ENCODE results near the gene ZSCAN10. TPM values are rescaled to one million over a fixed set of nuclear protein-coding genes. Genes with fewer than 3 reads are reported as not detected.
A peak's percentile ranks its signal among the peaks of the same experiment; 100 is the strongest.

The ZSCAN10 gene
- total and polyA plus RNA-seq, 8 donors: not detected

DNA sequence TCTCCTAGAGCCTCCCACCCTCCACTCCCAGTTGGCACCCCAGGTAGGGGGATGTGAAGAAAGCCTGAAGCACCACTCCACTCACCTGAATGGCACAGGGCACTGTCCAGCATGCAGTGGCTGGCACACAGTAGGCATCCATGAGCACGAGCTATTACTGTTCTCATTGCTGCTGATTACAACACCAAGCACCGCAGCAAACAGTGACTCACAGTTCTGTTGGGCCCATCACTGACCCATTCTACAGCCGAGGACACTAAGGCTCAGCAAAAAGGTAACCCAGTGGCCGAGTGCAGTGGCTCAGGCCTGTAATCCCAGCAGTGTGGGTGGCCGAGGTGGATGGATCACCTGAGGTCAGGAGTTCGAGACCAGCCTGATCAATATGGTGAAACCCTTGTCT, 2.7 kb downstream of the ZSCAN10 start:
- no peak for TF ChIP-seq EP300 (IDR thresholded peaks at IDR 0.05)
- TF ChIP-seq POLR2AphosphoS5 (IDR thresholded peaks at IDR 0.05): no peak
- TF ChIP-seq, protein P1, sequence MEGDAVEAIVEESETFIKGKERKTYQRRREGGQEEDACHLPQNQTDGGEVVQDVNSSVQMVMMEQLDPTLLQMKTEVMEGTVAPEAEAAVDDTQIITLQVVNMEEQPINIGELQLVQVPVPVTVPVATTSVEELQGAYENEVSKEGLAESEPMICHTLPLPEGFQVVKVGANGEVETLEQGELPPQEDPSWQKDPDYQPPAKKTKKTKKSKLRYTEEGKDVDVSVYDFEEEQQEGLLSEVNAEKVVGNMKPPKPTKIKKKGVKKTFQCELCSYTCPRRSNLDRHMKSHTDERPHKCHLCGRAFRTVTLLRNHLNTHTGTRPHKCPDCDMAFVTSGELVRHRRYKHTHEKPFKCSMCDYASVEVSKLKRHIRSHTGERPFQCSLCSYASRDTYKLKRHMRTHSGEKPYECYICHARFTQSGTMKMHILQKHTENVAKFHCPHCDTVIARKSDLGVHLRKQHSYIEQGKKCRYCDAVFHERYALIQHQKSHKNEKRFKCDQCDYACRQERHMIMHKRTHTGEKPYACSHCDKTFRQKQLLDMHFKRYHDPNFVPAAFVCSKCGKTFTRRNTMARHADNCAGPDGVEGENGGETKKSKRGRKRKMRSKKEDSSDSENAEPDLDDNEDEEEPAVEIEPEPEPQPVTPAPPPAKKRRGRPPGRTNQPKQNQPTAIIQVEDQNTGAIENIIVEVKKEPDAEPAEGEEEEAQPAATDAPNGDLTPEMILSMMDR (IDR thresholded peaks at IDR 0.05): no peak
- TF ChIP-seq POLR2A (IDR thresholded peaks at IDR 0.05): no peak
- Histone ChIP-seq H3K9me3 (no peaks in the 10 kb centered on the region), H3K36me3 (no peaks in the 10 kb centered on the region), H3K4me3 (no peak overlapping the region), H3K4me1 (peaks cover 16 to 26% (median 21%) of the 10 kb centered on the region in 4 donors), H3K27ac (no peak overlapping the region), H3K27me3 (peaks cover 0 to 54% (median 8%) of the 10 kb centered on the region in 3 donors)
- no peak for DNase-seq
- 68 to 84% (median 81%) methylated on average over 4 to 6 of the region's 6 CpGs for WGBS, 5 donors
- intact Hi-C loops (cut with DNase I; ENCODE audit: low total_unique reads): no loop called here

DNA sequence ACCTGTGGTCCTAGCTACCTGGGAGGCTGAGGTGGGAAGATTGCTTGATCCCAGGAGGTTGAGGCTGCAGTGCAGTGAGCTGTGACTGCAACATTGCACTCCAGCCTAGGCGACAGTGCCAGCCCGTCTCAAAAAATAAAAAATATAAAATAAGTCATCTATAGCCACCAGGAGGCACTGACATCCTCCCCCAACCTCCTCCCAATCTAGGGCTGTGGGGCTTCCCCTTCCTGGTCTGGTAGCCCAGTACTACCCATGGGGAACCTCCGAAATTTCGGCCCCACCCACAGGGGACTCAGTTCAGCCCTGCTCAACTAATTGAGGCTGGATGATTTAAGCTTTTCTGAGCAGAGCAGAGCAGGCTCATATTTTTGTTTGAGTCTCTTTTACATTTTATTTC, 3.2 kb downstream of the ZSCAN10 start:
- TF ChIP-seq POLR2A (IDR thresholded peaks at IDR 0.05): no peak
- TF ChIP-seq, protein P1 (IDR thresholded peaks at IDR 0.05): peak in 1 of 7 experiments; percentile 8
- H3K27ac ChIP-seq: no peak overlapping the region
- intact Hi-C loops (cut with DNase I; ENCODE audit: low total_unique reads): no loop called here

DNA sequence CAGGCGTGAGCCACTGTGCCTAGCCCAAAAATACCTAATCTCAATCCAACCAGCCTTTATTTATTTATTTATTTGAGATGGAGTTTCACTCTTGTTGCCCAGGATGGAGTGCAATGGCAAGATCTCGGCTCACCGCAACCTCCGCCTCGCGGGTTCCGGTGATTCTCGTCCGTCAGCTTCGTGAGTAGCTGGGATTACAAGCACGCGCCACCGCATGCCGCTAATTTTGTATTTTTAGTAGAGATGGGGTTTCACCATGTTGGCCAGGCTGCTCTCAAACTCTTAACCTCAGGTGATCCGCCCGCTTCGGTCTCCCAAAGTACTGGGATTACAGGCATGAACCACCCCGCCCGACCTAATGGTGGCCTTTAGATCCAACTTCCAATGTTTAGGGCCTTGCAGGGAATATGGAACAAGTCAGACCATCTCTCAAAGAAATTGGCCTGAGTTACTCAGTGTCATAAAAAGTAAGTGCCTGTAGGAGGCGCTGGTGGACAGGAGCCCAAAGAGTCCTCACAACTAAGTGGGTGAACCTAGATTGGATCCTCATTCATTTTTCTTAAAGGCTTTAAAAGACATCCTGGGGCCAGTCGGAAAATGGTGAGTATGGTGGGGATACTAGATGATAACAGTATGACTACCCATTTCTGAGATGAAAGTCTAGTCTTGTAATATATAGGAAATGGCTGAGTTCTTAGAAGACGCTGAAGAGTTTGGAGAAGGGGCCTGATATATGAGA, 4.6 kb downstream of the ZSCAN10 start:
- intact Hi-C loops (cut with DNase I; ENCODE audit: low total_unique reads): no loop called here
- WGBS, 5 donors: 84 to 89% (median 85%) methylated on average over 22 of the region's 22 CpGs

More for the DNA sequence above, 3.2 kb downstream of the ZSCAN10 start:
- no peak for DNase-seq
- 18 to 38% (median 24%) methylated on average over 4 of the region's 4 CpGs for WGBS, 5 donors
- peaks cover 13 to 21% (median 17%) of the 10 kb centered on the region in 4 donors for H3K4me1 ChIP-seq
- no peaks in the 10 kb centered on the region for H3K36me3 ChIP-seq
- H3K4me3 ChIP-seq: no peak overlapping the region
- peaks cover 0 to 50% (median 8%) of the 10 kb centered on the region in 3 donors for H3K27me3 ChIP-seq
- H3K9me3 ChIP-seq: no peaks in the 10 kb centered on the region

DNA sequence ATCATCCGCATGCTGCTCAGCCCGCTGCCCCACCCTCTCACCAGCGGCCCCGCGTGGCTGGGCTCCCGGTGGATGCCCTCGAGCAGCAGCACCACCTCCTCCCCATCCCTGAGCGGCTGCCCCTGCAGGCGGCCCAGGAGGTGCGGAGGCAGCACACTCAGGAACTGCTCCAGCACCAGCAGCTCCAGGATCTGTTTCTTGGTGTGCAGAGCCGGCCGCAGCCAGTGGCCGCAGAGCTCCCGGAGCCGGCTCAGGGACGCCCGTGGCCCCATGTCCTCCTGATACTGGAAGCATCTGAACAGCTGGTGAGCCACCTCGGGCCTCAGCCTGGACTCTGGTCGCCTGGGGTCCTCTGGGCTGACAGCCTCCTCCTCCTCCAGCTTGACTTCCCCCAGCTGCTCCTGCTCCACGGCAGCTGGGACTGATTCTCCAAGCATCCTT, 6.6 kb downstream of the ZSCAN10 start:
- H3K27me3 ChIP-seq: peaks cover 0 to 32% (median 8%) of the 10 kb centered on the region in 3 donors
- DNase-seq: no peak
- intact Hi-C loops (cut with DNase I; ENCODE audit: low total_unique reads): no loop called here
- H3K9me3 ChIP-seq: no peaks in the 10 kb centered on the region
- H3K27ac ChIP-seq: no peak overlapping the region
- TF ChIP-seq, protein P1 (IDR thresholded peaks at IDR 0.05): no peak
- no peak for TF ChIP-seq POLR2A (IDR thresholded peaks at IDR 0.05)
- TF ChIP-seq POLR2AphosphoS5 (IDR thresholded peaks at IDR 0.05): no peak
- no peak for TF ChIP-seq EP300 (IDR thresholded peaks at IDR 0.05)
- peaks cover 0 to 15% (median 2%) of the 10 kb centered on the region in 4 donors for H3K4me1 ChIP-seq
- no peaks in the 10 kb centered on the region for H3K36me3 ChIP-seq
- no peak overlapping the region for H3K4me3 ChIP-seq
- 40 to 74% (median 64%) methylated on average over 8 to 20 of the region's 20 CpGs for WGBS, 5 donors

More for the DNA sequence above, 4.6 kb downstream of the ZSCAN10 start:
- no peak overlapping the region for H3K4me3 ChIP-seq
- TF ChIP-seq POLR2A (IDR thresholded peaks at IDR 0.05): no peak
- TF ChIP-seq, protein P1 (IDR thresholded peaks at IDR 0.05): peak in 3 of 7 experiments; percentile 12 to 49 (median 39)
- peaks cover 0 to 37% (median 8%) of the 10 kb centered on the region in 3 donors for H3K27me3 ChIP-seq
- peak; percentile 56 to 59 for DNase-seq
- no peak overlapping the region for H3K27ac ChIP-seq
- H3K36me3 ChIP-seq: no peaks in the 10 kb centered on the region
- H3K4me1 ChIP-seq: peaks cover under 1 to 8% (median 4%) of the 10 kb centered on the region in 4 donors
- no peaks in the 10 kb centered on the region for H3K9me3 ChIP-seq
